Stimulated activated CD8-positive, alpha-beta memory T cell treated with anti-CD3 and anti-CD28 coated beads, Interleukin-7, amount 100 ng/mL, for 1 hour (primary cell): ENCODE data around the gene MYH15.

Experiments
- DNase-seq, 2 donors: peaks; one replicate each; pipeline ENCODE4 v3.0.0-alpha.2; 2020; ENCODE audit warnings: low read depth in 2 of 2

Gene MYH15

GRCh38 chr3:108510496-108510895 lies at the start of gene MYH15:
MYH15 (minus strand) TSS chr3:108510596; CDS start chr3:108510530, 66 bp downstream.
- DNase-seq, result no peak

- no peak for DNase-seq
Measured at GRCh38 chr3:108555966-108556581, 45.7 kb upstream of the MYH15 start.

GRCh38 chr3:108554913-108555571 lies 44.6 kb upstream of the MYH15 start:
- no peak for DNase-seq

GRCh38 chr3:108554229-108554628 lies 43.8 kb upstream of the MYH15 start:
- DNase-seq, result no peak

GRCh38 chr3:108552267-108553159 lies 42.1 kb upstream of the MYH15 start:
- no peak for DNase-seq

- DNase-seq, result no peak
Measured at GRCh38 chr3:108548886-108549285, 38.5 kb upstream of the MYH15 start.

- no peak for DNase-seq
Measured at GRCh38 chr3:108548304-108548703, 37.9 kb upstream of the MYH15 start.

GRCh38 chr3:108546692-108547091 lies 36.3 kb upstream of the MYH15 start:
- DNase-seq, result no peak

- DNase-seq, result no peak
Measured at GRCh38 chr3:108546247-108546646, 35.9 kb upstream of the MYH15 start.

GRCh38 chr3:108538083-108538482 lies 27.7 kb upstream of the MYH15 start:
- no peak for DNase-seq

- DNase-seq, result no peak
Measured at GRCh38 chr3:108528459-108529252, 18.3 kb upstream of the MYH15 start.

GRCh38 chr3:108527817-108528216 lies 17.4 kb upstream of the MYH15 start:
- DNase-seq, result no peak

GRCh38 chr3:108527109-108527508 lies 16.7 kb upstream of the MYH15 start:
- DNase-seq, result no peak

GRCh38 chr3:108525971-108526370 lies 15.6 kb upstream of the MYH15 start:
- no peak for DNase-seq

GRCh38 chr3:108525256-108525655 lies 14.9 kb upstream of the MYH15 start:
- DNase-seq, result no peak

- no peak for DNase-seq
Measured at GRCh38 chr3:108524537-108524936, 14.1 kb upstream of the MYH15 start.

- DNase-seq, result no peak
Measured at GRCh38 chr3:108518895-108519294, 8.5 kb upstream of the MYH15 start.

- DNase-seq, result no peak
Measured at GRCh38 chr3:108516881-108517280, 6.5 kb upstream of the MYH15 start.

- DNase-seq, result no peak
Measured at GRCh38 chr3:108513961-108514360, 3.6 kb upstream of the MYH15 start.

GRCh38 chr3:108512671-108513070 lies 2.3 kb upstream of the MYH15 start:
- no peak for DNase-seq

GRCh38 chr3:108511490-108511889 lies 1.1 kb upstream of the MYH15 start:
- no peak for DNase-seq

- DNase-seq, result no peak
Measured at GRCh38 chr3:108511055-108511454, 659 bp upstream of the MYH15 start.
